ENCODE results near the gene LRRC8E.
"Not testable (repeated sequence)": the region's sequence is repeated elsewhere in the genome, so short reads cannot be mapped to it uniquely, and the experiment has no call there.

LRRC8E gene

DNA sequence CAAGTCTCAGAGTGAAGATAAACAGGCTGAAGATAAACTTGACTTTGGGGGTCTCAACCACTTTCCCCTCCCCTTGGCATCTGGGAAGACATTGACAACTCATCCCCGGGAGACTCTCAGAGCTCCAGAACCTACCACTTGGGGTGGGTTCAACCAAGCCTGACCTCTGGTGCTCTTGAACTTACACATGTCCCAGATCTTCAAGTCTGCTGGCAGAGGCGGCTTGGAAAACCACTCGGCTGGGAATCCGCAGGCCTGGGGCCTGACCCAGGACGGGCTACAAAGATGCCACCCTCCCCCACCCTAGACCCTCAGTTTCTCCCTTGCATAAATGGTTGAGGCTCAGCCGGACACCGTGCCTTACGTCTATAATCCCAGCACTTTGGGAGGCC is 512 bp downstream of the LRRC8E start:
- DNase-seq, result no peak

GRCh38 chr19:7893362-7894101 is 5.2 kb downstream of the LRRC8E start:
- not testable (repeated sequence) for DNase-seq

GRCh38 chr19:7894612-7895309 is 6.5 kb downstream of the LRRC8E start:
- no peak for DNase-seq

DNA sequence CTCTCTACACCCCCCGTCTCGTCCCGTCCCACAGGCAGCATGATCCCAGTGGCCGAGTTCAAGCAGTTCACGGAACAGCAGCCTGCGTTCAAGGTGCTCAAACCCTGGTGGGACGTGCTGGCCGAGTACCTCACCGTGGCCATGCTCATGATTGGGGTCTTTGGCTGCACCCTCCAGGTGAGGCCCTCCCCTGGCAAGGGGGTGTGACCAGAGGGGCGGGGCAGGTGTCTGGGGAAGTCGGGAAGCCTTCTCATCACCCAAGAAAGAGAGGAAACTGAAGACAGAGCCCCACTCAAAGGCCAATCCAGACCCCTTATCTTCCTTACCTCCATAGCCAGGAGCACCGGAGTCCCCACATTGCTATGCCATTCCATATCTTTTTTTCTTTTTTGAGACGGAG is 7.3 kb downstream of the LRRC8E start:
- no peak for DNase-seq

DNA sequence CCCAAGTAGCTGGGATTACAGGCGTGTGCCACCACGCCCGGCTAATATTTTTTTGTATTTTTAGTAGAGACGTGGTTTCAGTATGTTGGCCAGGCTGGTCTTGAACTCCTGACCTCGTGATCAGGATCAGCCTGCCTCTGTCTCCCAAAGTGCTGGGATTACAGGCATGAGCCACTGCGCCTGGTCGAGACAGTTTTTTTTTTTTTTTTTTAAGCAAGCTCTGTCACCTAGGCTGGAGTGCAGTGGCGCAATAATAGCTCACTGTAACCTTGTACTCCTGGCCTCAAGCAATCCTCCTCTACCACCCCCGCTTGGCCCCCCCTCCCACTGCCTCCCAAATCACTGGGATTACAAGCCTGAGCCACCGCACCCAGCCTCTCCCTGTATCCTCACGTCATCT is 9.0 kb downstream of the LRRC8E start:
- DNase-seq, result no peak

- DNase-seq, result no peak
Measured at GRCh38 chr19:7898967-7899366, 10.7 kb downstream of the LRRC8E start.

GRCh38 chr19:7899751-7900378 is 11.6 kb downstream of the LRRC8E start:
- DNase-seq, result no peak

DNA sequence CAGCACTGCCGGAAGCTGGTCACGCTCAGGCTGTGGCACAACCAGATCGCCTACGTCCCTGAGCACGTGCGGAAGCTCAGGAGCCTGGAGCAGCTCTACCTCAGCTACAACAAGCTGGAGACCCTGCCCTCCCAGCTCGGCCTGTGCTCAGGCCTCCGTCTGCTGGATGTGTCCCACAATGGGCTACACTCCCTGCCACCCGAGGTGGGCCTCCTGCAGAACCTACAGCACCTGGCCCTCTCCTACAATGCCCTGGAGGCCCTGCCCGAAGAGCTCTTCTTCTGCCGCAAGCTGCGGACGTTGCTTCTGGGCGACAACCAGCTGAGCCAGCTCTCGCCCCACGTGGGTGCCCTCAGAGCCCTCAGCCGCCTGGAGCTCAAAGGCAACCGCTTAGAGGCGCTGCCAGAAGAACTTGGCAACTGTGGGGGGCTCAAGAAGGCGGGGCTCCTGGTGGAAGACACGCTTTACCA is 12.1 kb downstream of the LRRC8E start:
- no peak for DNase-seq

- DNase-seq, result no peak
Measured at GRCh38 chr19:7900931-7901330, 12.6 kb downstream of the LRRC8E start.

DNA sequence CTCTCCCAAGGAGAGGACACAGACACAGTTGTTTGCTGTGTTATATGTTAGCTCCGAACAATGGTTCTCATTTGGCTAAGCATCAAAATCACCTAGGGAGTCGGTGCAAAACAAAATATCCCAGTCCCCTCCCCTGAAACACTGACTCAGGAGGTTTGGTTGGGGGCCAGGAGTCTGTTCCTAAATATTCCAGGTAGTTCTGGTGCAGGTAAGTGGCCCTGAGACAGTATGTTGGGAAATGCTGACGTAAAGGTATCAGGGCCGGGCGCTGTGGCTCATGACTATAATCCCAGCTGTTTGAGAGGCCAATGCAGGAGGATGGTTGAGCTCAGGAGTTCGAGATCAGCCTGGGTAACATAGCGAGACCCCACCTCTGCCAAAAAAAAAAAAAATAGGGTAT is 13.0 kb downstream of the LRRC8E start:
- no peak for DNase-seq

DNA sequence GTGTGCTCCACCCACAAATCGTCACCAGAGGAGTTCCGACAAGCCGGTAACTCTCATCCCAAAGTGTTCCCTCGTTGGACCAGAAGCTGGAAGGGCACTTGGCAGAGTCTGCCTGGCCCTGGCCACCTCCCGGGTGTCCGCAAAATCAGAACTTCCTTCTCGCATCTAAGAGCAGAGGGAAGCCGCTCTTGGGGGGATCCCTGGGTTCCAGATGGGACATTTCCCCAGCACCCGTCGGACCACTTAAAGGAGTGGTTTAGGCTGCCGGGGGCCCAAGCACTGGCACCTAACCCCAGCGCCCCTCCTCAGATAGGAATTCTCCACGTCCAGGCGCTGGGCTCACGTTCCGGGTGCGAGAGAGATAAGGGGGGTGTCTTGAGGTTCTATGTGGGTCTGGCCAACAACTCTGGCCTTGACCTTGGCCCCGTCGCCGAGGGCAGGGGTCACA is 14.5 kb downstream of the LRRC8E start:
- no peak for DNase-seq

GRCh38 chr19:7903244-7904073 is 15.1 kb downstream of the LRRC8E start, which contains the start of gene MAP2K7:
Gene MAP2K7 (plus strand): TSS chr19:7903877. CDS start chr19:7903945, 68 bp downstream.
- DNase-seq, result peak; percentile 100

- peak; percentile 89 to 91 for DNase-seq
Measured at GRCh38 chr19:7904074-7905020, 16.0 kb downstream of the LRRC8E start.

DNA sequence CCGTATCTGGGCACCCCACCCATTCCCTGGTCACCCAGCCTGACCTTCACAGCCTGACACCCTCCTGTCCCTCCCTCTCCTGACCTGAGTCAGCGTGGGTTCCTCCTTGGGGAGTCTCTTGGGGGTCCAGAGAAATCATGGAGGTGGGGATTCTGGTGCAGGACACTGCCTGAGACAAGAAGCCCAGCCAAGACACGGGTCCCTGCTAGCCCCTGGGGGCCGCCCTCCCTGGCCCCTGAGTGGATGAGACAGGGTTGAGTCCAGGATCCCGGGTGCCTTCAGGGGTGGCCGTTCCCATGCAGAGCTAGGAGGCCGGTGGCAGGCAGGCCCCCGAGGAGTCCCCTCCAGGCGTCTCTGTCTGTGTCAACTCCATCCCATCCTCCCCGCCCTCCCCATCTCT is 17.0 kb downstream of the LRRC8E start:
- no peak for DNase-seq

GRCh38 chr19:7905859-7906258 is 17.5 kb downstream of the LRRC8E start:
- no peak for DNase-seq

- no peak for DNase-seq
Measured at GRCh38 chr19:7907122-7907521, 18.8 kb downstream of the LRRC8E start.

DNA sequence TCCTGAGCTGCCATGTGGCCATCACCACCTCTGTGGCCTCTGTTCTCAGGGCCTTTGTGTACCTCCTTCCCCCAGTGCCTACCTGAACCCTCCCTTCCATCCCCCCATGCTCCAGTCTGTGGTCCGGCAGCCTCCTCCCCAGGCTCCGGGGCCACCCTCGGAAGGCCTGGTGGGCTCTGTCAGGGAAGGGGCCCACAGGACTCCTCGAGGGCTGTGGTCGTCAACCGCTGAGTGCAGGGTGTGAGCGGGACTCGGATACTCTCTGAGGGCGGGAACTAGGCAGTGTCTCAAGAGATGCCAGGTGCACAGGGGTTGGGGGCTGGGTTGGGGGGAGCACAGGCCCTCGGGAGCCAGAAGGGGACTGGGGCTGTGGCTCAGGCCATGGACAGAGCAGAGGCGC is 19.2 kb downstream of the LRRC8E start:
- no peak for DNase-seq

GRCh38 chr19:7908078-7908699 is 19.9 kb downstream of the LRRC8E start:
- no peak for DNase-seq

- DNase-seq, result no peak
Measured at GRCh38 chr19:7908742-7909461, 20.6 kb downstream of the LRRC8E start.

GRCh38 chr19:7909471-7910067 is 21.3 kb downstream of the LRRC8E start:
- no peak for DNase-seq
